CD4-positive, alpha-beta T cell treated with Interleukin-15 for 1 hour (primary cell): ENCODE measurements around the gene PRKG1.
"Not testable (repeated sequence)": the region's sequence is repeated elsewhere in the genome, so short reads cannot be mapped to it uniquely, and the experiment has no call there.

Experiments
- DNase-seq: peaks from one replicate; pipeline ENCODE4 v3.0.0-alpha.2; 2020

PRKG1 gene

DNA sequence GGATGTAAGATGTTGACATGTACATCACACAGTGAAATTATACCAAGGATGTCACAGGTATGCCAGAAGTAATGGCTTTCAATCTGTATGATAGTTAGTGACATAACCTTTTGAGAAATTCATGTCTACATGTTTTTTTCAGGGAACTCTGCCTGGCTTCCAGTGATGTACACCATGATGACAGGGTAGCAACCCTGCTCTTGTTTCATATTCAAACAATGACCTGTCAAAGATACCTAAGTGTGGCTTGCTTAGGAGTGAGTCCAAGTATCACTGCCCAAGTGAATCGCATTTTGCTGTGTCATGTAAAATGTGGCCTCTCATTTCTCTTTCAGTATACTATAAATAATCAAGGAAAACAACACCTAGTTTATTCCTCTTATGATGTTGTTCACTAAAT is 1033.9 kb downstream of the PRKG1 start:
- DNase-seq, result no peak

DNA sequence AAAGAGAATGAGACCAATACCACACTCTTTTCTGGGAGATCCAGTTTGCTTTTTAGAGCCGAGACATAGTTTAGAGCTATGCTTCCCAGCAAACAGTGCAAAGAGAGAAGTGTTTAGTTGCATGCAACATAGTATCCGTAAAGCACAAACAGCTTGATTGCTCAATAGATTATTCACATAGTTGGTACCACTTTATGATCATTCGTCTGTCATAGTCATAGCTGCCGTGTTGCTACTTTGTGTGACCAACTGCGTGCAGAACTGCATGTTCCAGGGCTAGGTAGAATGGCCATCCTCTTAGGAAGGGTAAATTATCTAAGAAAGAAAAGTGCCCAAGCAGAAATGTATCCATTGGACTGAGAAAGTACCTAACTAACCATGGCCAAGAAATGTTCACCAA is 1036.3 kb downstream of the PRKG1 start:
- DNase-seq, result no peak

DNA sequence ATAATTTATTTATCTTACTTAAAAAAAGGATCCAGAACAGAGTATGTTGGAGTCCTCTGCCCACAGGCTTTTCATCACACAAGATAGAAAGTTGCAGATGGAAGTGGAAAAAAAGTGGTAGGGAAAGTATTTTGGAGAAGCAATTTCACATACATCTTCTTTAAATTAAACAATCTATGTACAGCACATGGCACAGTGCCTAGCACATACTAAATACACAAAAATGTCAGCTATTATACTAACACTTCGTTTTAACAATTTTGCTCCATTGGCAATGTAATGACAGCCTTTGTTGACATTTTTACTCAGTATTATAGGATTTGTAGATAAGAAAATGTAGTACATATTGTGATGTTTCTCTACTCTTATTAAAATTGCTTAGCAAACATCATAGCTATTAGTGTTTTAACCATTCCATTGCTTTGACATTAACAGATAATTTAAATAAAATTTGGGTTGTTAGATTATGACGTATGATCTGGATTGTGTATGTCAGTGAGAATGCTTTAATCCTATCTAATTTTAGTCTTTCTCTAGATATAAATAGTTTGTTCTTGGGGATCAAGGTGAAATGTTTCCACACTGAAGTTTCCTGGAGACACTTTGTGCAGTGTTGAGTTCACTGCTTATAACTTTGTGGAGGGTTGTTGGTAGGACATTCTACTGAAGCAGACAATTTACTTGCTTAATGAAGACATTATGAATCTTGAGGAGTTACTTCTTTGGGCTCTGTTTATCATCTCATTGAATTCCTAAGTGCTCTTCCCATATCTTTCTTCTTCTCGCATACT is 1037.0 kb downstream of the PRKG1 start:
- no peak for DNase-seq

DNA sequence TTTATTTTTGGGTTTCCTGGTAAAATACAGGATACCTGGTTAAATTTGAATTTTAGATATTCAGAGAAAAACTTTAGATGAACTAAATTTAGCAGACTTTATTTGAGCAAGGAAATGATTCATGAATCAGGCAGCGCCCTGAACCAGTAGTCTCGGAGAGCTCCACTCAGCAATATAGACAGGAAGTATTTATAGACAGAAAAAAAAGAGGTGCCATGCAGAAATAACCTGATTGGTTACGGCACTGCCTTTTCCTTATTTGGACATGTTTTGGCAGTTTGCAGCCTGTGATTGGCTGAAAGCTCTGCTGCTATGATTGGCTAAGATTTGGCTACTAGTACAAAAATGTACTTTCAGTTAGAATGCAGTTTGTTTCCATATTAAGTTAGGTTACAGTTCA is 1041.5 kb downstream of the PRKG1 start:
- no peak for DNase-seq

DNA sequence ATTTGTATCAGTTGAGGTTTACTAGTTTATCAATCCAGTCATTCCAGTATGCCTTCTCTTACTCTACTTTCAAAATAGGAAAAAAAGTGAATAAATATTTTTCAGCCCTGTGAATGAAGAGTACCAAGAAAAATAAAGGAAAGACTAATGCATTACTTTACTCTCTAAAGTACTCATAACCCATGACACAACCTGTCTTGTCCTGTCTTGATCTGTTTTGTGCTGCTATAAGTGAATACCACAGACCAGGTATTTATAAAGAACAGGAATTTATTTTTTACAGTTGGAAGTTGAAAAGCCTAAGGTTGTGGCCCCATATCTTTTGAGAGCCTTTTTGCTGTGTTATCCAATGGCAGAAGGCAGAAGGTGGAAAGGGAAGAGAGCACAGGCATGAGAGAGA is 1045.2 kb downstream of the PRKG1 start:
- DNase-seq, result no peak

DNA sequence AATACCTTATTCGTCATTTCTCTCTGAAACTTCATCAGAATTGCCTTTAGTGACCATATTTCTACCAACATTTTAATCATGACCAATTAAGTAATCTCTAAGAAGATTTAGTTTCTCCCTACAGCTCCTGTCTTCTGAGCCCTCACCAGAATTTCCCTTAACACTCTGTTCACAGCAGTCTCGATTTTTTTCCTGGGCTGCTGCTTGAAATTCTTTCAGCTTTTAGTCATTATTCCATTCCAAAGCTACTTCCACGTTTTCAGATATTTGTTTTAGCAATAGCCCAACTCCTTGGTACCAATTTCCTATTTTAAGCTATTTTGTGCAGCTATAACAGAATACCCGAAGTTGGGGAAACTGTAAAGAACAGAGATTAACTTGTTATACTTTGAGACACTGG is 1047.4 kb downstream of the PRKG1 start:
- DNase-seq, result no peak

DNA sequence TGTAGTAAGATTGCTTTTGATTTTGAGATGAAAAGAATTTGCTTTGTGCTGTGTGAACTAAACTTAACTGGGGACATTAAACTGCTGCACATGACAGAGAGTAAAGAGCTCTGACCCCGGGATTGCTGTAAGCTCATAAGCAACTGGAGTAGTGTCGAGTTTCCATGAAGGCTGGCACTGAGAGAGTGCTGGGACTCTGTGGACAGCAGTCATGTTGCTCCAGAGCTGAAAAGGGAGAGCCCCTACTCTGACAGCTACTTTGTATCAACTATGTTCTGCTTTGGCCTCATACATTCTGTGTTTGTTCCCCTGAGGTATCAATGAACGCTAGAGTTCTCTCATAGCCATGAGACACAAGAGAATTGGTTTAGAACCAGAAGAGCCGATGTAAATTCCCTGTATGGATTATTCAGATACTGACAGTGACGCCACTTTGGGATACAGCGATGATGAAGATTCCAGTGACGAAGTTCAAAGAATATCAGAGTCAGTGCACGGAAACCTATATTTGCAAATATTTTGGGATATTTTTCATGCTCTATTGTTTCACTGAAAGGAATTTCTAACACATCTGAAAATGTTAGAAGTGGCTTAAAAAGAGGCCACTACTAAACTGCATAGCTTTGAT is 1053.9 kb downstream of the PRKG1 start:
- no peak for DNase-seq

DNA sequence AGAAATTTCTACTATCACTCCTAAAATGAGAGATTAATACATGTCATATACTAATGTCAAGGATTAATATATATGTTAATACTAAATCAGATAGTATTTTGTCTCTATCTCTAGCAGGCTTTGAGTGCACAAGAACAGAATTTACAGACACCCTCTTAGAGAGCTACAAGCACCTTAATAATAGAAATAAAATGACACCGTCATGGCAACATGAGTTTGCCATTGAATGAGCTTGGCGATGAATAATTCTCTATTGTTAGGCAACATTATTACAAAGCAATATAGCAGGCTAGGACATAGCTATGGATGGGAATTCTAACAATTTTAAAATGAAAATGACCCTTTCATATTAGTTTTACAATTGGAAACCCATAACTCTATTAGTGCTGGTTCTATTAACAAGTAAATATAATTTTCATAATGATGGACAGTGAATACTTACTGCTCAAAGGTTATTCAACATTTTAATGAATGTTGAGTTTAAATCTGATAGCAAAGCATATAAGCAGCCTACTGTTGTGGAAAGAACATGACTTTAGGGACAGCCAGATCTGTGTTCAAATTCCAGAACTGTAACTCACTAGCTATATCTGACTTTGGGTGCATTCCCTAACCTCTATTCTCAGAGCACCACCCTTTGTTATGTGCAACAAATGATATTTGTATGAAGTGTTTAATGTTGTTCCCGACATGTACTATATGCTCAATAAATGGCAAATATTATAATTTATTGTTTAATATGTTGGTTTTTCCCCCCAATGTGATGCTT is 1055.3 kb downstream of the PRKG1 start:
- DNase-seq, result no peak

DNA sequence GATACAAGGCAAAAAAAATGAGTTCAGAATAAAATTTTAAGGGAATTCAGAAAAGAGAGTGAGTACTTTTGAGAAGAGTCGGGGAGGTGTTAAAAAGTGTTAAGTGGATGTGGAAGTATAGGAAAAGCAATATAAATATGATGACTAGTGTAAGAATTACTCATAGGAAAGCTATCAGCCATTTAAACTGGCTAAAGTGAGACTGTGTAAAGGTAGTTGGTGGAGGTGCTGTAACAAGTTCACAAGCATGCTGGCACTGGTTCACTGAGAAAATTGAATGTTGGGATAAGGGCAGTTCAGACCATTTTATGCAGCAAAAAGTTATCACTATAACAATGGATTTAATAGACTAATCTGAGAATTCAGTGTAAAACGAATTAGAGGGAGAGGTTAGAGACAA is 1060.8 kb downstream of the PRKG1 start:
- no peak for DNase-seq

DNA sequence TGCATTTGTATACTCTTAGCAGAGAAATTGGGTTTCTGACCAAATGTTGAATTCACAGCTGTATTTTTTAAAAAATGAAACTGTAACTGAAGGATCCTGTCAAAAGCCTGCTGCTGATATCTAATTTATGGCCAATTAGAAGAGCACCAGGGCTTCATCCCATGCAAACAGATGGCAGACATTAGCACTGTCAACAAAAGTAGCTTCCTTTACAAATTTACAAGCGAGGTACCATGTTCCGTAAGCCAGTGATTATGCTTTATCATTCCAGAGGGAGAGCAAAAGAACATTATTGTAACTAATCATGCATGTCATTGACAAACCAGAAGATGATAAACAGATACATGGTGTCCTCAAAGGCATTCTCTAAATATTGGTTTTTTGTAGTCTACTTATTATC is 1062.6 kb downstream of the PRKG1 start:
- no peak for DNase-seq

DNA sequence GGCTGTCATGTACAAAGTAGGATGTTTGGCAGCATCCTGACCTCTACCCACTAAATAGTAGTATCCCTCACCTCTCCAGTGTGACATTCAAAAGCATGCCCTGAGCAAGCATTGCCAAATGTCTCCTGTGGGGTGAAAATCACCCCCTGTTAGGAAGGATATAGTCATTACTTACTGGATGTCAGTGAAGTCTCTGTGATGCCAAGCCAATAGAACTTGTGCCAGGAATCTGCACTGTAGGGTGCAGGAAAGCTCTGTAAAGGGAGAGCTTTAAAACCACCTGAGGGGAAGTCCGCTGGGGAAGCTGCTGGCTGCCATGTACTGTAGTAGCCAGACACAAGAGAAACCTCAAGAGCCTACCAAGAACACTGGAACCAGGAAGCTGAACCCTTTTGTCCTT is 1069.1 kb downstream of the PRKG1 start:
- DNase-seq, result no peak

DNA sequence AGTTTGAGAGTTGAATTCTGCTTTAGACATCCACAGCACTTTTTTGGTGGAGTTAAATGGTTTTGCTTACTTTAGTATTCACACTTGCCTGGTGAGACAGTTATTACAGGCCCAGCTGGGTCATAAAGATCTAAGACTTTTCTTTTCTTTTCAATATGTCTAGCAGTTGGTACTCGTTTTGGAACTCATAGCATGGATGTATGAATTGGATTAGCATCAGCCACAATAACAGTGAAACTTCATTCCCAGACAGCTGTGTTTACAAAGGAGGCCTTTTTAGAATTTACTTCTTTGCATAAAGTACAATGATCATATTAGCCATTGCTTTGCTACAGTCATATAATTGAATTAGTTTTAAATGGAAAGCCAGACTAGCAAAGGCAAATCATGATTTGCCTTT is 1071.3 kb downstream of the PRKG1 start:
- DNase-seq, result no peak

DNA sequence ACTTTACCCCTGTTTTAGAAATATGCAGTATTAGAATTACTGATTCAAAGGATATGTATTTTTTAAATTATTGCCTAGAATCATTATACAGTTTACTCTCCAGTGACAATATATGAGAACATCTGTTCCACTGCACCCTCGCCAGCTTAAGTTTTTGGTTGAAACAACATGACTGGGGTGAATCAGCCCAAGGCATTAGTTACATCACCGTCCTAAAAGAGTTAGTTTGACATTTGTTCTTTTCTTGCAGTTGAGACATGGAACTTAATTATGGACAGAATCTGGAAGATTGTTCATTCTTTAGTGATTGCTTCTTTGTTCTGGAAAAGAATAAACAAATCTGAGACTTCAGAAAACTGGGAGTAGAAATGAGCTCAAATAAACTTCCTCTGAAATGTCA is 1072.5 kb downstream of the PRKG1 start:
- DNase-seq, result no peak

DNA sequence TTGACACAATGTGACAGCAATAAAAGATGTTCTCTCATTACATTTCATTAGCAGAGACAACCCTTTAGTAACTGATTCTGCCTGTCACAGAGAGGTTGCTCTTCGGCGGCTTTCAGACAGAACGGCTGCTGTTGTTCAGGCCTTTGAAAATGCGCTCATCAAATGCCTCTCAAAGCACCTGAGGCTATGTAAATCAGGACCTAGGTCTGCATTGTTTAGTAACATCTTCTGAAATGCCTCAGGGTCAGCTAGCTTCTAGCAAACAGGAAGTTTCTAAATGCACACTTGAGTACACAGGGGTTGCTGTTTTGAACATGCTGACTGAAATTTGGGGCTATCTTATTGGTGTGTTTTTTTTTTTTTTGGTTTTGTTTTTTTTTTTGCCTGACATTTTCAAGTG is 1096.5 kb downstream of the PRKG1 start:
- DNase-seq, result no peak

DNA sequence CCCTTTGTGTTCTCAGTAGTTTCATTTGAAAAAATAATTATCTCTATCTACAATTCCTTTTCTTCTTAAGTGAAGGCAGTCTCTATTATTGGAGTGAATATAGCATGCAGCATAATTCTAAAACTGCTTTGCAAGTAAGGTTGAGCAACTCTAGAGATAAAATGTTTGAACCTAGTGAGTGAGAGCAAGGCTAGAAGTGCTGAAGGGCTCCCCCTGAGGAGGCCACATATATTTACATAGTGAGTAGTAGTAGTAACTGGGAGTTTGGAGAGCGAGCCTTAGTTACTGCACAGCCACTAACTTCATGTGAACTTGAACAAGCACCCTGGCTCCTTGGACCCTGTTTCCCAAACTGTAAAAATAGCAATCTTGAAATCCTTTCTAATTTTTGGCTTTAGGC is 1098.3 kb downstream of the PRKG1 start:
- DNase-seq, result no peak

DNA sequence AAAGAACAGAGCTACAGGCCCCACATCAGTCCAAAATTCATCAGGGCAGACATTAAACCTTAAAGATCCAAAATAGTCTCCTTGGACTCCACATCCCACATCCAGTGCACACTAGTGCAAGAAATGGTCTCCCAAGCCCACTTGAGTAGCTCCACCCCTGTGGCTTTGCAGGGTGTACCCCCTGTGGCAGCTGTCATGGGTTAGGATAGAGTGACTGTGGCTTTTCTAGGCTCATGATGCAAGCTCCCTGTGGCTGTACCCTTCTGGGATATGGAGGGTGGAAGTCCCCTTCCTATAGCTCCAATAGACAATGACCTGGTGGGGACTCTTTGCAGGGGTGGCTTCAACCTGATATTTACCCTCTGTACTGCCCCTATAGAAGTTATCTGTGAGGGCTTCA is 1111.0 kb downstream of the PRKG1 start:
- DNase-seq, result no peak

DNA sequence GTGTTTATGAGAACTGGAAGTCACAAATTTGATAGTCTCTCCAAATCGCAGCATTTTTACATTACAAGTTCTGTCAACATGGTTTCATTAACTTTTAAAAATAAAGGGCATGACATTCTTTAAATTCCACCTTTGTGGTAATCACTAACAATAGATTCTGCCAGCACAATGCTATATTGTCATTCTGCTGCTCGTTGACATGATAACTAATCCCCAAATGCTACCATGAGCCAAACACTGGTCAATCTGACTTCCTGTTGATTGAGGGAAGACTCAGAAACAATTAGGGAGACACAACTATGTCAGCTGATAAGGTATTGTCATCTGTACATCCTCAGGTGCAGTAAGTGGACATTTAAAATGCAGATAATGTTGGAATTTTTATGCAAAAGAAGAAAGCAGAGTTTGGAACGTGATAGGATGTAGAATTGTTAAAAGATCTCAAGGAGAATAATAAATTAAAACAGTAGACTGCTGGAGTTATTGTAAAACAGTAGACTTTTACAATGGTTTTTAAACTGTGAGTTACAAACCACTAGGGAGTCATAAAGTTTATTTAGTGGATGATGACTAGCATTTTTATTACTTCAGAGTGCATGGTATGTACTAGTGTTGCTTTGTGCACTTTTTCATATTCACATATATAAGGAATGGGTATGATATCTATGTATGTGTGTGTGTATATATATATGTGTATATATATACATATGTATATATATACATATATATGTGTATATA is 1113.4 kb downstream of the PRKG1 start:
- DNase-seq, result no peak

DNA sequence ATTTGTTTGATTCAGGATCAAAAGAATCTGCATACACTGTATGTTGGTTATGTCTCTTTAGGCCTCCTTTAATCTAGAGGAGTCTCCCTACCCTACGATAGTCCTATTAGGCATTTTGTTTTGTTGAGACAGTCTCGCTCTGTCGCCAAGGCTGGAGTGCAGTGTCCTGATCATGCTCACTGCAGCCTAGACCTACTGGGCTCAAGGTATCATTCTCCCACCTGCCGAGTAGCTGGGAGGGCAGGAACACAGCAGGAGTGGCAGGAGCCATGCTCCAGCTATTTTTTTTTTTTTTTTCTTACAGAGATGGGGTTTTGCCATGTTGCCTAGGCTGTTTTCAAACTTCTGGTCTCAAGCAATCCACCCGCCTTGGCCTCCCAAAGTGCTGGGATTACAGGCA is 1116.8 kb downstream of the PRKG1 start:
- DNase-seq, result no peak

DNA sequence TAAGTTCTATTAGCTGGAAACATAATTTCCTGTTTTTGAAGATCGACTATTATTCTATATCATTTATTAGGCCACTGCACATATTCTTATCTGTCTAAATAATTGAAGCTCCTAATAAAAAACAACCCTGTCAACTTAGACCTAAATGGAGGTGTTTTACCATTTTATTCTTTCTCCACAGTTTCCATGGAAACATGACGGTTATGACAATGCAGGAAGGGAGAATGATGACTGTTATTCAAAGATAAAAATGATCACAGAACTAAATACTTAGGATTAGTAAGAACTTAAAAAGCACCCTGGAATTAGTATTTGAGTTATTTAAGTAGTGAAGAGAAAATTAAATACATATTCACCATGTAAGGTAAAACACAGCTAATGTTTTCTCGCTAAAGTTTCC is 1119.9 kb downstream of the PRKG1 start:
- DNase-seq, result no peak

DNA sequence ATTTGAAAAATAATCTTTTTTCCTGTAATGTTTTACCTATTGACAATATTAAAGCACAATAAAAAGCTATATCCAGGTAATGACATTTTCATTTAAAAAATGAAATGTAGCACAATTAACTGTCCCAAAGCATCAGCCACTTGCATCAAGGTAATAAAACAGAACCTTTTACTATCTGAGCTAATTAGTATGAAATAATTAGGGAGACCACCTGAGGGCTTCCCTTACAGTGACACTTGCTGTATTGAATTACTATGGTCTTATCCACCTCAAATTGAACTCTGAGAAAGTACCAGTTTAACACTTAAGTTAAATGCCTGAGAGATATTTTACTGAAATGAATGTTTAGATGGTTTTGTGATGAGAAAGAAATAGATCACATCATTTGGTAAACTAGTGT is 1120.4 kb downstream of the PRKG1 start:
- no peak for DNase-seq

DNA sequence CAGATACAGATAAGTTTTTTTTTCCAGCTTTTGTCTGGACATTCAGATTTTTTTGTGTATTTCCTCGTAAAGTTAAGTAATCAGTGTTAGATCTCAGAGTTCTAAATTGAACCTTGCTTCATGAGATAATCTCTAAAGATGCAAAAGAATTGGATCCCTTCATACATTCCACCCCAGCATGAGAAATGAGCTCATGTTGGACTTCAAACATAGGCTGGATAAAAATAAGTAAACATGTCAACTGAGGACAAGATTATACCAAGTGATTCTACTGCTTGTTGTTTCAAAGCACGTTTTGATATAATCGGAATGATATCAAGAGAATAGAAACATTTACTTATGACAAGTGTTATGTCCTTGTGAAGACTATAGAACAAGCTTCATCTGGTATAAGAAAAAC is 1122.8 kb downstream of the PRKG1 start:
- no peak for DNase-seq

DNA sequence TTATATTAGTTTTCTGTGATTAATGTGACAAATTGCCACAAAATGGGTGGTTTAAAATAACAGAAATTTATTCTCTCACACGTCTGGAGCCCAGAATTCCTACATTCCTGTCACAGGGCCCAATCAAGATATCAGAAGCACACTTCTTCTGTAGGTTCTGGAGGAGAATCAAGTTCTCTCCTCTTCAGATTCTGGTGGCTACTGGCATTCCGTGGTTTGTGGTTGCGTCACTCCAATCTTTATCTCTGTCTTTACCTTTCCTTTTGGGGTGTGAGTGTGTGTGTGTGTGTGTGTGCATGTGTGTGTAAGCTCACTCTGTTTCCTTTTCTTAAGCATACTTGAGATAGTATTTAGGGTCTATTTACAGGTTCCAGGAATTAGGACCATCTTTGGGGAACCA is 1124.3 kb downstream of the PRKG1 start:
- no peak for DNase-seq

DNA sequence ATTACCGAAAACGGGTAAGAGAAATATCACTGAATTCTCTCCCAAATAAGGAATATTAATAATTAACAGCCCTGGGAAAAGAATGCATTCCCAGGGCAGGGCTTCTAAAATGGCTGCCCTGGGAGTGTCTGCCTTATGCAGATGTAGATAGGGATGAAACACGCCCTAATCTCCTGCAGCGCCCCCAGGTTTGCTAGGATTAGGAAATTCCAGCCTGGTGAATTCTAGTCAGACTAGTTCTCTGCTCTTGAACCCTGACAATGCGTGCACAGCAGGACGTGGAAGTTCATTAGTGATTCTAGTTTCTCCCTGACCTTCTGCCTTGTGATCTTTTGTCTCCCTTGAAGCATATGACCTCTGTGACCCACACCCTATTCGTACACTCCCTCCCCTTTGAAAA is 1130.6 kb downstream of the PRKG1 start:
- not testable (repeated sequence) for DNase-seq

DNA sequence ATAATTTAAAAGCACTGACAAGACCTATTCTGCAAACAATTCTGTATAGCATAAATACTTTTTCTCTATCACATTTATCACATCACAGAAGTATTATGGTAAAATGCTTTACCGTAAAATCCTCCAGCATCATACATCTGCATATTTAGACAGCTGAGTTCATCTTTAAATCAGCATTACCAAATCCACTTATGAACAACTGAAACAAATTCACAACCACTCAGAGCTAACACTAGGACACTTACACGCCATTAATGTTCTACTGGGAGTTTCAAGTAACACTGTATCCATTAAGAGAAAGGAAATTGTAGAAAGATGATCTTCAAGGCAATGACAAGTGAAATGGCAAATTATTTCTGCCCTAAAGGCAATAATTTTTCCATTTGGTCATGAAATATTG is 1134.1 kb downstream of the PRKG1 start:
- no peak for DNase-seq
